Measurements from ENCODE around the gene SERGEF.

The SERGEF gene

DNA sequence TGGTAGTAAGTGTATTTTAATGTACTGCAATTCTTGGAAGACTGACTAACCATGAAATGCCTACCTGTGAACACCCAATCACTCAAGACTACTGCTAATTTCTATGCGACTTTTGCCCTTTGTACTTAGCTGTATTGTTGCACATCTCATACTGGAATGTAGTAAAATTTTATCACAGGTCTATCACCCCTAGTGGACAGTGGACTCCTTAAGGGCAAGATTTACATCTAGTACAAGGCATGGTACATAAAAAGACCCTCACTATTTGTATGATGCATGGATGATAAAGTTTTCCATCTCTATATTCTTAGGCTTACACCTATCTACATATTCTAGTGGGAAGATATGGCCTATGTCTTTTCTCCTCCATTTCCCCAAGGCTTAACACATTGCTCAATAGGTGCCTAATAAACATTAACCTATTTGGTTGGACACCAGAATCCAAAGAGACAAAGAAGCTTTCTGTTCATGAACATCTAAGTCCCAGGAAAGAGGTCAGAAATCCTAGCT, 26.1 kb downstream of the SERGEF start:
- H3K4me3 ChIP-seq (ENCODE audit: low read length): no peak overlapping the region
- TF ChIP-seq, protein P1, sequence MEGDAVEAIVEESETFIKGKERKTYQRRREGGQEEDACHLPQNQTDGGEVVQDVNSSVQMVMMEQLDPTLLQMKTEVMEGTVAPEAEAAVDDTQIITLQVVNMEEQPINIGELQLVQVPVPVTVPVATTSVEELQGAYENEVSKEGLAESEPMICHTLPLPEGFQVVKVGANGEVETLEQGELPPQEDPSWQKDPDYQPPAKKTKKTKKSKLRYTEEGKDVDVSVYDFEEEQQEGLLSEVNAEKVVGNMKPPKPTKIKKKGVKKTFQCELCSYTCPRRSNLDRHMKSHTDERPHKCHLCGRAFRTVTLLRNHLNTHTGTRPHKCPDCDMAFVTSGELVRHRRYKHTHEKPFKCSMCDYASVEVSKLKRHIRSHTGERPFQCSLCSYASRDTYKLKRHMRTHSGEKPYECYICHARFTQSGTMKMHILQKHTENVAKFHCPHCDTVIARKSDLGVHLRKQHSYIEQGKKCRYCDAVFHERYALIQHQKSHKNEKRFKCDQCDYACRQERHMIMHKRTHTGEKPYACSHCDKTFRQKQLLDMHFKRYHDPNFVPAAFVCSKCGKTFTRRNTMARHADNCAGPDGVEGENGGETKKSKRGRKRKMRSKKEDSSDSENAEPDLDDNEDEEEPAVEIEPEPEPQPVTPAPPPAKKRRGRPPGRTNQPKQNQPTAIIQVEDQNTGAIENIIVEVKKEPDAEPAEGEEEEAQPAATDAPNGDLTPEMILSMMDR (conservative IDR thresholded peaks at IDR 0.05; ENCODE audit: low read depth, low read length): peak; percentile 21
- no peak for DNase-seq (ENCODE audit: low read depth)

DNA sequence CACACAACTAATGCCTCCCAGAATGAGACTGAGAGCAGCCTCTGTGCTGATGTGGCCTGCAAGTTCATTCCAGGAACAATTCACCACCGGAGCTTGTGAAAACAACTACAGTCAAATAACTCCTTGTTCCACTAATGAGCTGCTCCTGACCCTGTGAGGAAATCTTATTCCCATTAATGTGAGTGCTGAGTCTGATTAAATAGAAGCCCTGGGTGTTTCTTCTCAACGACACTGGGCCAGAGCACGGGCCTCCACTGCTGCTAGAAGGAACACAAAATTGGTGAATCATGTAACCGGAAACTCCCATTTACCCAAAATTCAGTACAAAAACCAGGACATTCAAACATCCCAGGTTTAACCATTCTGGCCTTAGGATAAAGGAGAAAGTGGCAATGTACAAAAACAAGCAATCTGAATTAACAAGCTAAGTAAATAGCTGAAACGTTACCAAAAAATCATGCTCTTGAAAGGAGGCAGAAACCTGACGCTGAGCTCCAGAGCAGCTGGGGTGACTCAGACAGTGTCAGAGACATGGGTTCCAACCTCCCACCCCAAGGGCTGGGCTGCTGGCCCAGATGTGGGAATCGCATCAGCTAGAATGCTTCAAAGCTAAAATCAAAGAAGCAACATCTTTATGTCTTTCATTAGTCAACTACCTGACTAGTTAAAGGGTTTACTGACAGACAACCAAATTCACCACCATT, 26.7 kb downstream of the SERGEF start:
- TF ChIP-seq, protein P1 (conservative IDR thresholded peaks at IDR 0.05; ENCODE audit: low read depth, low read length): no peak
- peak; percentile 60 for DNase-seq (ENCODE audit: low read depth)
- no peak overlapping the region for H3K4me3 ChIP-seq (ENCODE audit: low read length)

DNA sequence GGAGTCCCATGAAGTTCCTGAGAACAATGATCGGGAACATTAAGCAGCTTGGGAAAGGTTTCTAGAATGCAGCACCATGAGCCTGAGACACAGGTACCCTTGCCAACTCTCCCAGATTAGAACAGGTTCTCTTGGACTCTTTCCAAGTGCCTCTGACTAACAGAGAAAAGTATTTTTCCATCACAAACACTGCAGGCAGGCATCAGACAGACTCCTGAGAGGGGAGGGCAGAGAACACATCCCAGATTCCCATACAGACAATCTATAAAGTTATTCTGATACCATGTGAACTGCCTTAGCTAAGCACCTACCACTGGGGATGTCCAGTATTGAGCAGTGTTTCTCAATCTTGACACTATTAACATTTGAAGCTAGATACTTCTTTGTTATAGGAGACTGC, 27.3 kb downstream of the SERGEF start:
- TF ChIP-seq, protein P1 (conservative IDR thresholded peaks at IDR 0.05; ENCODE audit: low read depth, low read length): no peak
- no peak overlapping the region for H3K4me3 ChIP-seq (ENCODE audit: low read length)
- DNase-seq (ENCODE audit: low read depth): peak; percentile 93

DNA sequence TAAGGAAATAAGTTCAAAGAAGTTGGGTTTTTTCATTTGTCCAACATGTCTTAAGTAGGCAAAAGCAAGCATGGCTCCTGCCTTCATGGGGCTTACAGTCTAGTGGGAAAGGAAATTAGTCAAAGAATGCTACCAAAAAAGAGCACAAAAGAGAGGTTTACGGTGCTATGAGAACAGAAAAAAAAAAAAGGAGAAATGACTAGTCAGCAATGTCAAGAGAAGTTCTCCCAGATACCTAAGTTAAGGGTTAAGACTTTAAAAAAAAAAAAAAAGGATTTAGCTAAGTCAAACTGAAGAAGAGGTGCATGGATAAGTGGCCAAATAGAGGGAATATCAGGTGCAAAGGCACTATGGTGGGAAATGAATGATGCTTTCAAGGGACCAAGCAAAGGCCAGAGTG, 29.3 kb downstream of the SERGEF start:
- no peak overlapping the region for H3K4me3 ChIP-seq (ENCODE audit: low read length)
- TF ChIP-seq, protein P1 (conservative IDR thresholded peaks at IDR 0.05; ENCODE audit: low read depth, low read length): no peak

DNA sequence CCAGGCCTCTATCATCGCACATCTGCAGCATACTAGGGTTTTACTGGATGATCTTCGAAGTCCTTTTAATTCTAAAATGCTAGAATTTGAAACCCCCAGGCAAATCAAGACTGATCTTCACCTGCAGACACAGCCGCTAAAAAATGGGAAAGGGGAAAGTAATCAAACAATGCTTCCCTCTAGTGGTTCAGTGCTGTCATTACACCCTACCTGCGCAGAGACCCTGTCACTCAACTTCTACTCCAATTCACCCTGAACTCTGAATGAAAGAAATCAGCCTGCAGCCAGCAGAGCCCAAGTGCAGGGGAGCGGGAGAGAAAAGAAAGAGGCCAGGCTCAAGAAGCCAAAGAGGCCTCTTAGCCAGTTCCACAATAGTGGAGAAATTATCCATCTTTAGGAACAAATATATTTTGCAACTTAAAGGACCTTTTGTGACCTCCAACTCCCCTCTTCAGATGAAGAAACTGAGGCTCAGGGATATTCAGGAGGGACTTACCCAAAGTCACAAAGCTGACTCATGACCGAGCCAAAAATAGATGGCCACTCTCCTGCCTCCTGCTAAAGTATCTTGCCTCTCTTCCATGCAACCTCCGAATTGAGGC, 33.0 kb downstream of the SERGEF start:
- H3K4me3 ChIP-seq (ENCODE audit: low read length): no peak overlapping the region
- DNase-seq (ENCODE audit: low read depth): no peak
- TF ChIP-seq, protein P1 (conservative IDR thresholded peaks at IDR 0.05; ENCODE audit: low read depth, low read length): peak; percentile 92

More for the DNA sequence above, 29.3 kb downstream of the SERGEF start:
- DNase-seq (ENCODE audit: low read depth): no peak

DNA sequence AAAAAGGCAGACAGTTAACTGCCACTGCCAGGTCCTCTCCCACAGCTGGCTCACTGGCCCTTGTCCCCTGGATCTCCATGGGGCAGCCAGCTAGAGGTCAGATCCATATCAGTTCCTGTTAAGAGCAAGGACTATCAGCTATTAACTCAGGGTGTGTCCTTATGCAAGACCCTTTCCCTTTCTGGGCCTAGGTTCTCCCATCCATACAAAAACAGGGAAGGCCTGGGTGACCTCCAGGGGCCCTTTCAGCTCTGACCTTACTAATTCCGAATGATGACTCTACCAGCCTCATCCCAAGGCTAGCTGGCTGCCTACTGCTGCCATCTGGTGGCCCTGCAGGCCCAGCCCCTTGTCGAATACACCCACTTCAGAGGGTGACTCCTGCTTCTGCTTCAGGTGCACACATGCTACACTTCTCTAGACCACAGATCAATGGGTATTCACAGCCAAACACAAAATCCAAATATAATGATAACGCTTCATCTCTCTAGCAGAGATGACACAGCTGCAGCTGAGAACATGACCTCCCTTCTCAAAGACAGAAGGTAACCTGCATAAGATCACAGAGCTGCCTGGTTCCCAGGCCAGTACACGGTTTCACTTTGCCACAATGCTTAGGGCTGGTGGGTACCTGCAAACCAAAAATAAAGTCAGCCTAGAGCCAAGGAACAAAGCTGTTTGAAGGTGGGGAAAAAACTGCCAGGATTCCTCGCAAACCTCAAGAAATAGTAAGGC, 34.1 kb downstream of the SERGEF start:
- TF ChIP-seq, protein P1 (conservative IDR thresholded peaks at IDR 0.05; ENCODE audit: low read depth, low read length): peak; percentile 93
- DNase-seq (ENCODE audit: low read depth): no peak
- no peak overlapping the region for H3K4me3 ChIP-seq (ENCODE audit: low read length)
